AG04450 (cell line): ENCODE measurements around the gene SH3RF2. TPM values are rescaled to one million over a fixed set of nuclear protein-coding genes. Genes with fewer than 3 reads are reported as not detected.
"Not testable (repeated sequence)": the region's sequence is repeated elsewhere in the genome, so short reads cannot be mapped to it uniquely, and the experiment has no call there.

Experiments used
- CTCF ChIA-PET: fragments of 300-600, 350-600 bp; formaldehyde crosslinking; extraction: SDS; loops from one replicate; lab custom pipeline; 2022; ENCODE audit warnings: antibody characterized with exemption, inconsistent platforms; lab: Charles Lee
- POLR2A ChIA-PET: fragments of 350-600 bp; formaldehyde crosslinking; extraction: SDS; loops from one replicate; lab custom pipeline; 2021; ENCODE audit warnings: antibody characterized with exemption, inconsistent platforms; lab: Yijun Ruan, JAX
- DNase-seq: peaks from one replicate; pipeline ENCODE4 v3.0.0-alpha.2; 2011; ENCODE audit warnings: low read depth, low spot score
- H3K27ac ChIP-seq: one replicate; pipeline ENCODE4 v1.5.1; 2012; ENCODE audit warnings: low read depth, low read length, control low read depth
- H3K27me3 ChIP-seq: one replicate; pipeline ENCODE4 v1.6.0; 2012; ENCODE audit warnings: low read length; ENCODE audit not compliant: control insufficient read depth, insufficient read depth
- H3K4me3 ChIP-seq: 2 replicates; pipeline ENCODE4 v1.5.1; 2011; ENCODE audit warnings: mild to moderate bottlenecking, low read depth, low read length, control low read depth
- H3K9me3 ChIP-seq: 2 replicates; pipeline ENCODE4 v1.5.1; 2012; ENCODE audit warnings: low read length; ENCODE audit not compliant: control insufficient read depth, insufficient read depth
- CTCF ChIP-seq: IDR thresholded peaks from 2 replicates; pipeline ENCODE4 v1.5.1; 2011; ENCODE audit warnings: low read depth, low read length, control low read depth, inconsistent platforms
- polyA plus RNA-seq: library from polyadenylated mRNA; depleted of rRNA; stranded (reverse); fragments of >200 nt; gene quantifications from 2 replicates; pipeline ENCODE4 v1.2.3, GENCODE V29; 2011

Gene SH3RF2
- polyA plus RNA-seq, 1 experiment = 0.87 TPM

DNA sequence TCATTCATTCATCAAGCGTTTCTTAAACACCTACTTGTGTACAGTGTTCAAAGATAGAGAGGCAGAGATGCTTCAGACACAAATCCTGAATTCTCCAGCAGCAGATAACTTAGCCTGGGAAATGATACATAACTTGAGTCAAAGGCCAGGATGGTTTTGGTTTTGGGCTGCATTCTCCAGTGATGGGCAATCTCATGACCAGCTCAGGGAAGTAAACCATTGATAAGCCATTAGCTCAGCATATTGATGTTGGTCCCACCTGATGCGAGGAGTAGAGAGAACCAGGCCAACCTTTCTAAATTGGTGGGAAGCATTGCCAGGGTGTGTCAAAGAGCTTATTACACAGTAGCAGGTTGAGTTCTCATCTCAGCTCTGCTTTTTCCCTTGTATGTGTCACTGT is 53.0 kb downstream of the SH3RF2 start:
- H3K4me3 ChIP-seq = no peak overlapping the region
- CTCF ChIA-PET = interaction anchor here (0.6 kb wide), 1 partner anchor 70 kb away, joined by 3 read pairs; no protein-coding TSS in a partner anchor
- no peak for TF ChIP-seq CTCF

DNA sequence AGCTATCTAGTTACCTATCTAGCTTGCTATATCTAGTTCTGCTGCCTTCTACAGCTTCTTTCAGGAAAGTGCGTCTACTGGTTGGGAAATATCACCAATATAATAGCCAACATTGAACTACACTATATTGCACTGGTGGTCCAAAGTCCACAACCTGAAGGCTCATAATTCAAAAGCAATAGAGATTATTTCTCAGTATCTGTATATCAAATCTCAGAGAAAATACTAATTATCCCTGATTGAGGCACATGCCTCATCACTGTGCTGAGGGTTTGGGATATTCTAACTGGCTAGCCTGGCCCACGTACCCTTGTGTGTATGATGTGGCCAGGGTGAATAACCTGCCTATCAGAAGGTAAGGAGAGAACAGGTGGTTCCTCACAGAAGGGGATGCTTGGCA is 53.8 kb downstream of the SH3RF2 start:
- DNase-seq = no peak
- Histone ChIP-seq H3K27ac (no peak overlapping the region), H3K4me3 (no peak overlapping the region), H3K27me3 (no peaks in the 10 kb centered on the region), H3K9me3 (peaks cover 4% of the 10 kb centered on the region)
- CTCF ChIA-PET = no interaction called here
- POLR2A ChIA-PET = no interaction called here
- TF ChIP-seq CTCF = no peak

More for the DNA sequence above, 53.0 kb downstream of the SH3RF2 start:
- DNase-seq = no peak
- POLR2A ChIA-PET = no interaction called here
- Histone ChIP-seq H3K27me3 (no peaks in the 10 kb centered on the region), H3K27ac (no peak overlapping the region), H3K9me3 (peaks cover 4% of the 10 kb centered on the region)

DNA sequence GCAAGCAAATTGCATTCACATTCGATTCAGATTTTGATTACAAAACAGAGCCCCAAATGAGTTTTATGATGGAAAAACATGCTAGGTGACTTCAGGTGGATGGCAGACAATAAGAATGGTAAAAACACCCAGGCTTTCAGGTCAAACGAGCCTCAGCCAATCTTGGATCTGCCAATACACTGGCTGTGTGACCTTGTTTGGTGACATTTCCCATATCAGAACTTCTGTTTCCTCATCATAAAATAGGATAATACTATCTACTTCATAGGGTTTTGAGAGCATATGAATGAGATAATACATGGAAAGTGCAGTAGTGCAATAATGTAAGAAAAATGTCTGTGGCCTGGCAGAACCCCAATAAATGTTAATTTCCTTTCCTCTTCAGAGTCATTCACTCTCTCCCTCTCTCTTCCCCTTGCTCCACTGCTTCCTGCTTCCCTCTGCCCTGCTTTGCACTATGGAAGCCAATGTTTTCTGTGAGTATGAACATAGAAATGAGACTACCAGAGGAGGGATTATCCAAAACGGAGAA is 54.7 kb downstream of the SH3RF2 start:
- POLR2A ChIA-PET = no interaction called here
- Histone ChIP-seq H3K27me3 (no peaks in the 10 kb centered on the region), H3K27ac (no peak overlapping the region), H3K9me3 (peaks cover 4% of the 10 kb centered on the region), H3K4me3 (no peak overlapping the region)
- TF ChIP-seq CTCF = no peak
- CTCF ChIA-PET = no interaction called here
- no peak for DNase-seq

DNA sequence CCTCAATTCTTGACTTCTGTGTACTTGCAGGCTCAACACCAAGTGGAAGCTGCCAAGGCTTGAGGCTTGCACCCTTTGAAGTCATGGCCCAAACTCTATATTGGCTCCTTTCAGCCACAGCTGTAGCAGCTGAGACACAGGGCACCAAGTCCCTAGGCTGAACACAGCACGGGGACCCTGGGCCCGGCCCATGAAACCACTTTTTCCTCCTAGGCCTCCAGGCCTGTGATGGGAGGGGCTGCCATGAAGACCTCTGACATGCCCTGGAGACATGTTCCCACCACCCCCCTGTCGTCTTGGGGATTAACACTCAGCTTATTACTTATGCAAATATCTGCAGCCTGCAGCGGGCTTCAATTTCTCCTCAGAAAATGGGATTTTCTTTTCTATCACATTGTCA is 57.2 kb downstream of the SH3RF2 start:
- DNase-seq, POLR2A ChIA-PET, H3K4me3 ChIP-seq, H3K27ac ChIP-seq, H3K9me3 ChIP-seq, H3K27me3 ChIP-seq, CTCF ChIA-PET: not testable (repeated sequence)

- DNase-seq = no peak
- CTCF ChIA-PET = no interaction called here
- no peak for TF ChIP-seq CTCF
- Histone ChIP-seq H3K27ac (no peak overlapping the region), H3K9me3 (peaks cover 4% of the 10 kb centered on the region), H3K4me3 (no peak overlapping the region), H3K27me3 (no peaks in the 10 kb centered on the region)
- POLR2A ChIA-PET = no interaction called here
These were observed 59.8 kb downstream of the SH3RF2 start for GRCh38 chr5:145996135-145996534.
